ENCODE results near the gene SHB.

The SHB gene

GRCh38 chr9:38003230-38003629 is 65.8 kb downstream of the SHB start:
- no peaks in the 10 kb centered on the region for H4K20me1 ChIP-seq (ENCODE audit: low read depth, low read length)
- no peak overlapping the region for H3K4me3 ChIP-seq (ENCODE audit: insufficient read depth, low read length, poor library complexity, severe bottlenecking)
- H3K79me2 ChIP-seq (ENCODE audit: insufficient read depth, low read length), result no peaks in the 10 kb centered on the region
- no peak overlapping the region for H3K4me2 ChIP-seq (ENCODE audit: low read depth, low read length, poor library complexity, severe bottlenecking)
- no peak overlapping the region for H3K9ac ChIP-seq (ENCODE audit: low read length)
- H3K9me2 ChIP-seq (replicated peaks; ENCODE audit: insufficient read depth, low read length), result no peaks in the 10 kb centered on the region
- H3K9me3 ChIP-seq (ENCODE audit: insufficient read depth, low read length), result no peaks in the 10 kb centered on the region
- H3K27ac ChIP-seq (ENCODE audit: low read depth, low read length), result no peak overlapping the region
- no peaks in the 10 kb centered on the region for H3F3A ChIP-seq (ENCODE audit: insufficient read depth)
- H3K36me3 ChIP-seq (ENCODE audit: low read length), result no peaks in the 10 kb centered on the region
- no peak for TF ChIP-seq EZH2phosphoT487 (conservative IDR thresholded peaks at IDR 0.05; ENCODE audit: low read length)
- TF ChIP-seq CTCF (IDR thresholded peaks at IDR 0.05; ENCODE audit: insufficient read depth, low read length, poor library complexity, severe bottlenecking), result no peak
- H2AFZ ChIP-seq (ENCODE audit: low read depth, low read length, severe bottlenecking), result no peak overlapping the region
- no peaks in the 10 kb centered on the region for H3K27me3 ChIP-seq (ENCODE audit: low read length)

GRCh38 chr9:38001430-38001829 is 67.6 kb downstream of the SHB start:
- Histone ChIP-seq H3K79me2 (ENCODE audit: insufficient read depth, low read length) (no peaks in the 10 kb centered on the region), H3K27ac (ENCODE audit: low read depth, low read length) (no peak overlapping the region), H4K20me1 (ENCODE audit: low read depth, low read length) (no peaks in the 10 kb centered on the region), H3F3A (ENCODE audit: insufficient read depth) (no peaks in the 10 kb centered on the region), H3K9ac (ENCODE audit: low read length) (no peak overlapping the region), H2AFZ (ENCODE audit: low read depth, low read length, severe bottlenecking) (no peak overlapping the region), H3K4me2 (ENCODE audit: low read depth, low read length, poor library complexity, severe bottlenecking) (no peak overlapping the region), H3K9me2 (replicated peaks; ENCODE audit: insufficient read depth, low read length) (no peaks in the 10 kb centered on the region), H3K9me3 (ENCODE audit: insufficient read depth, low read length) (no peaks in the 10 kb centered on the region), H3K36me3 (ENCODE audit: low read length) (no peaks in the 10 kb centered on the region), H3K27me3 (ENCODE audit: low read length) (no peaks in the 10 kb centered on the region), H3K4me3 (ENCODE audit: insufficient read depth, low read length, poor library complexity, severe bottlenecking) (no peak overlapping the region)
- TF ChIP-seq CTCF (IDR thresholded peaks at IDR 0.05; ENCODE audit: insufficient read depth, low read length, poor library complexity, severe bottlenecking) (no peak), EZH2phosphoT487 (conservative IDR thresholded peaks at IDR 0.05; ENCODE audit: low read length) (no peak)

- no peak overlapping the region for H3K4me3 ChIP-seq (ENCODE audit: insufficient read depth, low read length, poor library complexity, severe bottlenecking)
- H3F3A ChIP-seq (ENCODE audit: insufficient read depth), result no peaks in the 10 kb centered on the region
- no peaks in the 10 kb centered on the region for H3K9me2 ChIP-seq (replicated peaks; ENCODE audit: insufficient read depth, low read length)
- H3K79me2 ChIP-seq (ENCODE audit: insufficient read depth, low read length), result no peaks in the 10 kb centered on the region
- no peak overlapping the region for H2AFZ ChIP-seq (ENCODE audit: low read depth, low read length, severe bottlenecking)
- H3K27me3 ChIP-seq (ENCODE audit: low read length), result no peaks in the 10 kb centered on the region
- no peaks in the 10 kb centered on the region for H3K36me3 ChIP-seq (ENCODE audit: low read length)
- no peaks in the 10 kb centered on the region for H4K20me1 ChIP-seq (ENCODE audit: low read depth, low read length)
- TF ChIP-seq CTCF (IDR thresholded peaks at IDR 0.05; ENCODE audit: insufficient read depth, low read length, poor library complexity, severe bottlenecking), result no peak
- TF ChIP-seq EZH2phosphoT487 (conservative IDR thresholded peaks at IDR 0.05; ENCODE audit: low read length), result no peak
- no peak overlapping the region for H3K27ac ChIP-seq (ENCODE audit: low read depth, low read length)
- no peaks in the 10 kb centered on the region for H3K9me3 ChIP-seq (ENCODE audit: insufficient read depth, low read length)
- no peak overlapping the region for H3K4me2 ChIP-seq (ENCODE audit: low read depth, low read length, poor library complexity, severe bottlenecking)
- H3K9ac ChIP-seq (ENCODE audit: low read length), result no peak overlapping the region
Observed at GRCh38 chr9:38000735-38001134, 68.3 kb downstream of the SHB start.
